Ascending aorta (tissue), 2 donors: ENCODE results near the gene PRDX3. TPM values are rescaled to one million over a fixed set of nuclear protein-coding genes. Genes with fewer than 3 reads are reported as not detected.

ENCODE experiments used
- DNase-seq, 2 donors: peaks; one replicate each; pipeline ENCODE4 v3.0.0-alpha.2; 2019; ENCODE audit warnings: low spot score in 2 of 2
- H3K27ac ChIP-seq, 2 donors: fragments of 200-600 bp; sonication (generic); one replicate each; pipeline ENCODE4 v1.5.1; 2016 to 2017; ENCODE audit warnings: mild to moderate bottlenecking in 1 of 2
- H3K27me3 ChIP-seq: fragments of 200-600 bp; sonication (generic); one replicate; pipeline ENCODE4 v1.5.1; 2017
- H3K36me3 ChIP-seq, 2 donors: fragments of 200-600 bp; sonication (generic); one replicate each; pipeline ENCODE4 v1.5.1; 2016
- H3K4me1 ChIP-seq, 2 donors: fragments of 200-600 bp; sonication (generic); one replicate each; pipeline ENCODE4 v1.5.1; 2016 to 2017; ENCODE audit warnings: mild to moderate bottlenecking in 1 of 2
- H3K4me3 ChIP-seq, 2 donors: fragments of 200-600 bp; sonication (generic); one replicate each; pipeline ENCODE4 v1.5.1; 2016 to 2017; ENCODE audit warnings: mild to moderate bottlenecking in 1 of 2
- H3K9me3 ChIP-seq, 2 donors: fragments of 200-600 bp; sonication (generic); one replicate each; pipeline ENCODE4 v1.5.1; 2016
- CTCF ChIP-seq, 3 experiments: fragments of 200-600 bp in 2 of 3; fragments of 450-650 bp in 1 of 3; sonication (generic) in 2 of 3; IDR thresholded peaks; one replicate each; pipeline ENCODE4 v1.5.1; 2016 to 2019; ENCODE audit warnings: antibody characterized with exemption in 3 of 3, mild to moderate bottlenecking in 1 of 3, moderate library complexity in 1 of 3
- intact Hi-C: fragments of 100-400 bp; cut with DNase I; formaldehyde crosslinking; loops from one replicate; pipeline ENCODE4 v1.15.1; 2023
- total RNA-seq: library from RNA; depleted of rRNA; stranded (reverse); fragments of >200 nt; gene quantifications from one replicate; pipeline ENCODE4 v1.1.0, GENCODE V29; 2016

Gene PRDX3
- total RNA-seq, 1 donor from 2014 or later = 34.9 TPM

DNA sequence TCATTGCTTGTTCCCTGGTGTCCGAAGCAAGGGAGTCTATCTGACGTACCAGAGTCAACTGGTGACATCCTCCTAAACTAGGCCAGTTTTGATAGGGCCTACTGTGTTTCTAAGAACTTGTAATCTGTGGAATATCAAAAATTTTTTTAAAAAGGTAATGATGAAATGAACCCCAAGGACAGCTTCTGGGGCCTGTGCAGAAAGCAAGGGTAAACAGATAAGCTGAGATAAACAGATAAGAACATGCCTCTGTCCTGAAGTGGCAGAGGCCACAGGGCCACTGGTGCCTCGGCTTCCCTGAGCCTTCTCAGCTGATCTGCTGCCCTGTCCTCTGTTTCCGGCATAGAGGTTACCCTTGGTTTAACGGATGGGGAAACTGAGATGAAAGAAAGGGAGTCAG is 37.5 kb upstream of the PRDX3 start:
- DNase-seq = no peak
- no peaks in the 10 kb centered on the region for H3K27me3 ChIP-seq
- intact Hi-C loops = no loop called here
- H3K9me3 ChIP-seq = no peaks in the 10 kb centered on the region
- peaks cover 35 to 84% of the 10 kb centered on the region in 2 donors for H3K4me1 ChIP-seq
- H3K4me3 ChIP-seq = no peak overlapping the region
- TF ChIP-seq CTCF (IDR thresholded peaks at IDR 0.05) = no peak
- H3K27ac ChIP-seq = peak overlapping the region; percentile 20 to 43
- H3K36me3 ChIP-seq = no peaks in the 10 kb centered on the region

DNA sequence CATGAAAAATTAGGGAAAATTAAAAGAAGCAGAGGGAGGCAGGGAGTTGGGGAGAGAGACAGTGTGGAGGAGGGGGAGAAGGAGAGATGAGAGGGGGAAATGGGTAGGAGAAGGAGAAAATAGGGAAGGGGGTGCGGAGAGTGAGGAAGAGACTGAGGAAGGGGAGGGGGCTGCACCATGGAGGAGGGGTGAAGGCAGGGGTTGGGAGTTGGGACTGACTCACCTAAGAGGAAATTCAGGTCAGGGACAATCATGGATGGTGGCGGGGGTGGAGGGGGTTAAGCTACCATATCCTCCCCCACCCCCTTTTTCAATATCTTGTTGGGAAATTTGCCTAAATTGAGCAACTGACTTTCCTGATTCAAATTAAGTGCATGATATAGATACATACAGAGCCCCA is 36.8 kb upstream of the PRDX3 start:
- peaks cover 35 to 82% of the 10 kb centered on the region in 2 donors for H3K4me1 ChIP-seq
- H3K27ac ChIP-seq = no peak overlapping the region
- H3K36me3 ChIP-seq = no peaks in the 10 kb centered on the region
- TF ChIP-seq CTCF (IDR thresholded peaks at IDR 0.05) = no peak
- H3K27me3 ChIP-seq = no peaks in the 10 kb centered on the region
- no peak for DNase-seq
- intact Hi-C loops = no loop called here
- no peaks in the 10 kb centered on the region for H3K9me3 ChIP-seq
- H3K4me3 ChIP-seq = no peak overlapping the region

- H3K27me3 ChIP-seq = no peaks in the 10 kb centered on the region
- TF ChIP-seq CTCF (IDR thresholded peaks at IDR 0.05) = no peak
- H3K36me3 ChIP-seq = no peaks in the 10 kb centered on the region
- H3K9me3 ChIP-seq = no peaks in the 10 kb centered on the region
- intact Hi-C loops = no loop called here
- peaks cover 17 to 51% of the 10 kb centered on the region in 2 donors for H3K4me1 ChIP-seq
- H3K4me3 ChIP-seq = peak overlapping the region in 1 of 2 donors; percentile 25
- peak overlapping the region; percentile 95 to 97 for H3K27ac ChIP-seq
- no peak for DNase-seq
Measured at GRCh38 chr10:119211625-119212441, 33.2 kb upstream of the PRDX3 start.

- Histone ChIP-seq H3K4me1 (peaks cover 17 to 46% of the 10 kb centered on the region in 2 donors), H3K9me3 (no peaks in the 10 kb centered on the region), H3K27ac (peak overlapping the region; percentile 95 to 97), H3K4me3 (peak overlapping the region in 1 of 2 donors; percentile 99), H3K27me3 (no peaks in the 10 kb centered on the region), H3K36me3 (no peaks in the 10 kb centered on the region)
- intact Hi-C loops = no loop called here
- no peak for DNase-seq
- TF ChIP-seq CTCF (IDR thresholded peaks at IDR 0.05) = no peak
Measured at GRCh38 chr10:119211176-119211575, 32.6 kb upstream of the PRDX3 start.

- no peaks in the 10 kb centered on the region for H3K9me3 ChIP-seq
- TF ChIP-seq CTCF (IDR thresholded peaks at IDR 0.05) = no peak
- peak overlapping the region; percentile 91 to 99 for H3K4me3 ChIP-seq
- peaks cover 17 to 47% of the 10 kb centered on the region in 2 donors for H3K4me1 ChIP-seq
- no peak for DNase-seq
- no peaks in the 10 kb centered on the region for H3K36me3 ChIP-seq
- no peaks in the 10 kb centered on the region for H3K27me3 ChIP-seq
- intact Hi-C loops = loop anchor here (1.0 kb wide), 1 partner anchor 37 kb away; no protein-coding TSS in a partner anchor
- H3K27ac ChIP-seq = peak overlapping the region; percentile 95 to 97
Measured at GRCh38 chr10:119210633-119211032, 32.0 kb upstream of the PRDX3 start.
